ENCODE results near the gene ARNT2.

Gene ARNT2

DNA sequence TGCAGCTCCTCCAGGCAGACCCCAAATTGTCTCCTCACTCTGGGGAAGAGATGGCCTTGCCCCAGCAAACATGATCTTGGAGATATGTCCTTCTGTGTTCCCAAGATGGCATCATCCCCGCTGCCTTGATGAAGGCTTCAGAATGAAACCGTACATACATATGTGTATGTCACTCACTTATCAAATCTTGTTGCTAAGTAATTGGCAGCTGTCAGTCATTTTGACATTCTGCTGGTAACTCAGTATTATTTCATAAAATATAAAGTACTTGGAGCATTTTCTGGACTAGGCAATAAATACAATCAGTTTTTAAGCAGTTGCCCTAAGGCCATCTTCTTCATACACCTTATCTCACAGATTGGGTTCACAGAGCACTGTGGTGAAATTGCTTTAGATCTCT, 62.4 kb downstream of the ARNT2 start:
- no peak for DNase-seq (ENCODE audit: low read depth in 2 of 2)

GRCh38 chr15:80467311-80467714, 63.1 kb downstream of the ARNT2 start:
- DNase-seq (ENCODE audit: low read depth in 2 of 2) = no peak

DNA sequence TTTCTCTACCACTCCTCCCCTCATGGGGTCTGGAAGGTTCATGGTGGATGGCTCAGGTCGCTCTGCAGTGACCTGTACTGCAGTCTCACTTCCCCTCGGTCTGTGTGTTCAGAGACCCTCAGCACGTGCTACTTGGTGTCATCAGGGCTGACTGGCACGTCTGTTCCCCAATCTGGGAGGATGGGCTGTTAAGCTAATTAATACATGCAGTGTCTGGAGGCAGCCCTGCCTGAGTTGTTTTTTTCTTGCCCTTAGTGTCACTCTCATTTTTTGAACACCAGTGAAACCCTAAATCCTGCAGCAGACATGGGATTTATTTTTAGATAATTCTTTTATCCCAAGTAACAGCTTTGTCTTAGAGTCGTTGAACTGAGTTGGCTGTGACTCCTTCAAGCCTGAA, 64.6 kb downstream of the ARNT2 start:
- DNase-seq (ENCODE audit: low read depth in 2 of 2) = no peak

DNA sequence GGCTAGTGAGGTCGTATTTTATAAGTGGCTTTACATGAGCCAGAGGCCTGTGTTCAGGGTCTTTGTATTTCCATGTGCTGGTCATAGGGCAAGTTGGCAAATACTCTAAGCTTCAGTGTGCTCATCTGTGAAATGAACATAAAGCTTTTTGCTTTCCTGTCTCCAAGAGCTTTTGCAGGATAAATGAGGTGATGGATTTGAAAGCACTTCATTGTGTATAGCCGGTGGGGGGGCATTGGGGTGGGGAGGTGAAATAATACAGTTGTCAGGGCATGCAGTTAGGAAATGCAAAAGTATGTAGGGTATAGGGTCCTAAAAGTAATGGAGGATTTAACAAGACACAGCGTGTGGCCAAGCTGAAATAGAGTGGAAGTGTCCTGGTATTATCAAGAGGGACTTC, 67.7 kb downstream of the ARNT2 start:
- DNase-seq (ENCODE audit: low read depth in 2 of 2) = no peak

- DNase-seq (ENCODE audit: low read depth in 2 of 2) = no peak
Observed at GRCh38 chr15:80473286-80474223, 69.4 kb downstream of the ARNT2 start.

DNA sequence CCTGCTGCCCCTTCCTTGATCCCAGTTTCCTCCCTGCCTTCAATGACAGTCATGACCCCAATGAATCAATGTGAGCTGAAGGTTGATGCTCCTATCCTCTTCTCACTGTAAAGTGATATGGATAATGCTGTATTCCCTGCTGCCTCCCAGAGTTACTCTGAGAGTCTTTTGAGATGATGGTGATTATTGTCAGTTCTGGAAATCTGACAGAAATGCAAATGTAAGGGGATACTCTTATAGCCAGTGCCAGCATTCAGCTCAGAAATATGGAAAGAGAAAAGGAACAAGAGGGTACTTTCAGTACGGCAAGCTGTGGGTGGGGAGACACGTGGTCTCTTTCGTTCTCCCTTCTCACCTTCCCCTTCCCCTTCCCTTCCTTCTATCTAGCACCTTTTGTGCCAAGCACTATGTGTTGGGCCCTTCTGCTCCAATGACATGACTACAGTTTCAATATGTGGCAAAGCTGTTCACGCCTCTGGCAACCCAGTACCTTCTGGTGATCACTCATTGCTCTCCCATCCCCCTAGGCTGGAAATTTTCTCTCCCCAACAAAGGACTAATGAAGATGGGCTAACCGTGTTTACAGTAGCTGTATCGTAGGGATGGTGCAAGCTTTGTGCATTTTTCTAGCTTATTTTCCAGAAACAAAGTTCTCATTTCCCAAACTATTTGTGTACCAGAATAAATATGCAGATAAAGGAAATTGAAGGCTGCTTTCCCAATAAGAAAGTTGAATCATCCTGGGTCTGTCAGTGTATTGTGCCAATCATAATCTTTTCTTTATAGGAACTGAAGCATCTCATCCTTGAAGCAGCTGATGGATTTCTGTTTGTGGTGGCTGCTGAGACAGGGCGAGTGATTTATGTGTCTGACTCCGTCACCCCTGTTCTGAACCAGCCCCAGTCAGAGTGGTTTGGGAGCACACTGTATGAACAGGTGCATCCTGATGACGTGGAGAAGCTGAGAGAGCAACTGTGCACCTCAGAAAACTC, 70.3 kb downstream of the ARNT2 start:
- no peak for DNase-seq (ENCODE audit: low read depth in 2 of 2)

GRCh38 chr15:80475572-80475971, 71.4 kb downstream of the ARNT2 start:
- DNase-seq (ENCODE audit: low read depth in 2 of 2) = no peak

DNA sequence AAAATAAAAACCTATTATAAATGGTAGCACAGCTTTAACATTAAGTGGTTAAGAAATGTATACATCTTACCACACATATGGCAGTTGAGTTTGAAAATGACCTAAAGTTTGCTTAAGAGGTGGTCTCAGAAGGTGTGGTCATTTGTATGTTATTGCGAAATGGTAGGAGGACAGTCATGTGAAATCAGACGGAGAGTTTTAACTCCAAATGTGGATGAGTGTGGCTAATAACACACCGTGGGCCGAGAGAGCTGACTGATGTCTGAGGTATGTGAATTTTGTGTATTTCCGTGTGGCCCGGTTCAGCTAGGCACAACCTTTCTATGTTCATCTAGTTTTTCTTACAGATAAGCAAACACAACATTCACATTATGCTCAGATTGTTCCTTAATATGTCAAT, 71.9 kb downstream of the ARNT2 start:
- DNase-seq (ENCODE audit: low read depth in 2 of 2) = no peak

DNA sequence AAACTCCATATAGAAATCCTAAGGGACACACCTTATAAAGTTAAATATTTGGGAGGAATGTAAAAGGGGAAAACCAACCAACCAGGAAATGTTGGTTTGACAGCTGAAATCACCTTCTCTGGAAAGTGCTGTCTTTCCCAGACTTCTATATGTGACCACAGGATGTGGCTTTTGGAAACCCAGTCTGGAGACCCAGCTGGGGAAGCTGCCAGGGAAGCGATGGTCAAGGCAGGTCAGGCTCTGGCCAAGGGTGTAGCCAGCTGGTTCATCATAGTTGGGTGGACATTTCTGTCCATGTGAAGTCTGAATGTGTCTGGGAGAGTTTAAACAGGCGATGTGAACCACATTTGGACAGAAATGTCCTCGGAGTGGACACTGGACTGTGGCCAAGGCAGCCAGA, 73.9 kb downstream of the ARNT2 start:
- DNase-seq (ENCODE audit: low read depth in 2 of 2) = no peak

- no peak for DNase-seq (ENCODE audit: low read depth in 2 of 2)
Observed at GRCh38 chr15:80479191-80479590, 75.0 kb downstream of the ARNT2 start.

DNA sequence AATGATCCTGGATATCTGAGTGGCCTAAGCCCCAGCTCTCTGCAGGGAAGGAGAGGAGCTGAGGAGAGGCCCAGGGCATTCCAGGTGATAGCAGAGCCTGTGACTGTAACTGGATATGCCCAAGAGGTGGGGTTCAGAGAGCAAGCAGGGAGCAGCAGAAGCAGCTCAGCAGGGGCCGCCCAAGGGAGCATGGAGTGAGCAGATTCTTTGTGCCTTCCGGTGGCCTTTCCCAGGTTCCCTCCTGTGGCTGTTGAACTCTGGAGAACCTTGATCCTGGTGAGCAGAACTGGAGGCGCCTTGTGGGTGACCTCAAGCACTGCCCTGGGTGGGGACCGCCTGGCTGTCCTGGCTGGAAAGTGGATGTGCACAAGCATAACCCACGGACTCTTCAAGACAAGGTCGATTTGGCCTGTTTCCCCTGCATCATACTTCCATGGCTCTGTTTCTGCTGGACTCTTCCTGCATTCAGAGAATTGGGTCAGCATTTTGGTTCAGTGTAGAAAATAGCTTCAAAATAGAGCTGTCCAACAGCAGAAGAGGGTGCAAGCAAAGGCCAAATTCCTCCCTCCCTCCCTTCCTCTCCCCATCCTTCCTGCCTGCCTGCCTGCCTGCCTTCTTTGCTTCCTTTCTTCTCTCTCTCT, 76.1 kb downstream of the ARNT2 start:
- DNase-seq (ENCODE audit: low read depth in 2 of 2) = no peak

GRCh38 chr15:80480909-80481308, 76.7 kb downstream of the ARNT2 start:
- DNase-seq (ENCODE audit: low read depth in 2 of 2) = no peak

DNA sequence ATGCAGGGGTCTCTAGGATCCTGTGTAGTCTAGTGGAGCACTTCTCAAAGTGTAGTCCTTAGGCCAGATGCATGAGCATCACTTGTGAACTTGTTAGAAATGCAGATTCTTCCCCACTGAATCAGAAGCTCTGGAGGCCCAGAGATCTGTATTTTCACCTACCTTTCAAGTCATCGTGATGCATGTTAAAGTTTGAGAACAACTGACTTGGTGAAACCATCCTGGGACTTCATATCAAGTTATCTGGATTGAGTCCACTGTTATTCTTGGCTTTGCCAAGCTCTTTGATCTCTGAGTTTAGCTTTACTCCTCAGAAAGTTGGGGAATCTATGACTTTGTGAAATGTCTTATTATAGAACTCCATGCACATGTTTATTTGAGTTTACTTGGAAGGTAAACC, 78.5 kb downstream of the ARNT2 start:
- DNase-seq (ENCODE audit: low read depth in 2 of 2) = no peak

- no peak for DNase-seq (ENCODE audit: low read depth in 2 of 2)
Observed at GRCh38 chr15:80483725-80484161, 79.6 kb downstream of the ARNT2 start.

DNA sequence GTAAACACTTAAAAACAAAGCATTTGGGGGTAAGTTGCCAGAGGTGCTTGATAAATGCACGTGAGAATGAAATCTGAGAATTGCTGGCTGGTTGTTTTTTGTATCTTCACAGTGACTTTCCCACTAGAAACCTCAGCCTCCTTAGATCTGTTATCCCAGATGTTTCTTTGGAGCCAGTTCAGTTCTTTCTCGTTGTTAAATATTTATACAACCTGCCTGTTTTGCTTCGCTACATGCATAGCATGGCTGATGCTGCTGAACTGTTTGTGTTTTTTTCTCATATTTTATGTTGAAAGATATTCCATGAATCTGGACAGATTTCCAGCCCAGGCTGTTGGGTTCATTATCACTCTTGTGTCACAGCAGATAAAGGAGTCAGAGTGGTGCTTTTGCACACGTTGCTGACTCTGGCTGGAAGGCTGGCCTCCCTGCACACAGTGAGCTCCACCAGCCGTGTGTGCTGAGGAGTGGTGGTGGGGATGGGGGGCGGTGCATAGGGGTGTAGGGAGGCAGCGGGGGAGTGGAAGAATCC, 80.2 kb downstream of the ARNT2 start:
- no peak for DNase-seq (ENCODE audit: low read depth in 2 of 2)

DNA sequence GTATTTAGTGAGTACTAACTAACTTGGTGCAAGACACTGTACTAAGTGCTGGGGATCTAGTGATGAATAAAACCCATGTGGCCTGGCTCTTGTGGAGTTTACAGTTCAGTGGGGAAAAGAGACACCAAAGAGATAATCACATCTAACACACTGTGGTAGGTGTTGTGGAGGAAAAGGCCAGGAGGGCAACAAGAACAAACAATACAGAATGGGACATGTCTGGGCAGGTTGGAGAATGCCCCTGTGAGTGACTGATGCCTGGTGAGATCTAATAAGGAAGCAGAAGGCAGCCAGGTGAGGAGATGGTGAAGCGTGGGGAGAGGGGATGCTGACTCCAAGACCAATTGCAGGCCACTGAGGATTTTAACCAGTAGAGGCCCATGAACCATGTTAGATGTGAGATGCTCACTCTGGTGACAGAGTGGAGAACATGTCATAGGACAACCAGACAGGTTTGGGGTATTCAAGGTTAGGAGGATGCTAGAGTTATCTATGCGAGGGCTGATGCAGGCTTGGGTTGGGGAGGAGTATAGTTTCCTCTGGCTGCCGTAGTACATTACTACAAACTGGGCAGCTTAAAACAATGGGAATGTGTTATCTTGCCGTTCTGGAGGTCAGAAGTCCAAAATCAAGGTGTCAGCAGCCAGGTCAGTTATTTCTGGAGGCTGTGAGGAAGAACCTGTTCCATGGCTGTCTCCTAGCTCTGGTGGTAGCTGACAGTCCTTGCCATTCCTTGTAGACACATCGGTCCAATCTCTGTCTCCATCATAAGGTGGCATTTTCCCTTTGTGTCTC, 81.4 kb downstream of the ARNT2 start:
- no peak for DNase-seq (ENCODE audit: low read depth in 2 of 2)

DNA sequence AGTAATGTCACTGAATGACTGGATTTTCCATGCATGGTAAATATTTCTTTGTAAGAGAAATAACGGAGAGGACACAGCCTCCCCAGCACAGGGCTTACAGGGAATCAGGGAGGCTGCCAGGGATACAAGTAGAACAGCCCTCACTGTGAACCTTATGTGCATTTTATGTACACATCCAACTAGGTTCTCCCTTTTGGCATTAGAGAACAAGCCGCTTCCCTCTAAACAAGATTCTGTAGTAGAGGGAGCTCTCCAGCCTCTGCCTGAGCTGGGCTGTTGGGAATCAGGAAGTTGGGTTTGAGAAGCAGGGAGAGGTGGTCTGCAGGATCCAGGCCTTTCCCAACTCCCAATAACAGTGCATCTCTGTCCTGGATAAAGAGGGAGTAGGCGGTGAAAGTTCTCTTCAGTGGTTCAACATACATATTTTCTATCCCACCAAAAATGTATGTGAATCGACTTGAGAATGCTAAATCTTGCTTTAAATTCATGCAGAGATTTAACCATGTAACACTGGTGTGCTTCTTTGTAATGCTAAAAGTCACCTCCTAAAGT, 83.7 kb downstream of the ARNT2 start:
- no peak for DNase-seq (ENCODE audit: low read depth in 2 of 2)

DNA sequence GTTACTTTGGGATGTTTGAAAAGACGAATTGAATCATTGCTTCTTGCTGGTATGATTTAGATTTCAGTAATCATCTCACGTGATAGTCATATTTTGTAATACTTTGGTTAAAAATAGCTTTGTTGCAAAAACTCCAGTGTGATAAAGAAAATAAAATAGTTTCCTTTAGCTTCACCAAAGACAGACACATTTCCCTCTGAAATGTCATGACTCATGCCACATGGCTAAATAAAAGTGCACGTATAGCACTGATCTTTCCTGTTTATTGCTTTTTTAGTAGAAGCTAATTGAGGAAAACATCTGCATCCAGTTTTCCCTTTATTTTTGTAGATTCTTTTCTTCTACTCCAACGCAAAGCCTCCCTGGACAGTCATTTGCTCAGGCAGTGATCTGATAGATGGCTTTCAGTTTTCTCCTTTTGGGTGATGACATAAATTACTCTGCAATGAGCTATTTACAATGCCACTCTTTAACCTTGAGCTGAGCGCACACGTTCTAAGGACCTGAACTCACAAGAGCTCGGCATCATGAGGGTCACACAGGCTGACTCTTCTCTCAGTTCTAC, 84.9 kb downstream of the ARNT2 start:
- DNase-seq (ENCODE audit: low read depth in 2 of 2) = no peak

GRCh38 chr15:80490431-80490990, 86.3 kb downstream of the ARNT2 start:
- DNase-seq (ENCODE audit: low read depth in 2 of 2) = no peak

Data from activated CD4-positive, alpha-beta T cell treated with anti-CD3 and anti-CD28 coated beads for 24 hours (primary cell).